ENCODE data around the gene PPP1R13L.

PPP1R13L gene

DNA sequence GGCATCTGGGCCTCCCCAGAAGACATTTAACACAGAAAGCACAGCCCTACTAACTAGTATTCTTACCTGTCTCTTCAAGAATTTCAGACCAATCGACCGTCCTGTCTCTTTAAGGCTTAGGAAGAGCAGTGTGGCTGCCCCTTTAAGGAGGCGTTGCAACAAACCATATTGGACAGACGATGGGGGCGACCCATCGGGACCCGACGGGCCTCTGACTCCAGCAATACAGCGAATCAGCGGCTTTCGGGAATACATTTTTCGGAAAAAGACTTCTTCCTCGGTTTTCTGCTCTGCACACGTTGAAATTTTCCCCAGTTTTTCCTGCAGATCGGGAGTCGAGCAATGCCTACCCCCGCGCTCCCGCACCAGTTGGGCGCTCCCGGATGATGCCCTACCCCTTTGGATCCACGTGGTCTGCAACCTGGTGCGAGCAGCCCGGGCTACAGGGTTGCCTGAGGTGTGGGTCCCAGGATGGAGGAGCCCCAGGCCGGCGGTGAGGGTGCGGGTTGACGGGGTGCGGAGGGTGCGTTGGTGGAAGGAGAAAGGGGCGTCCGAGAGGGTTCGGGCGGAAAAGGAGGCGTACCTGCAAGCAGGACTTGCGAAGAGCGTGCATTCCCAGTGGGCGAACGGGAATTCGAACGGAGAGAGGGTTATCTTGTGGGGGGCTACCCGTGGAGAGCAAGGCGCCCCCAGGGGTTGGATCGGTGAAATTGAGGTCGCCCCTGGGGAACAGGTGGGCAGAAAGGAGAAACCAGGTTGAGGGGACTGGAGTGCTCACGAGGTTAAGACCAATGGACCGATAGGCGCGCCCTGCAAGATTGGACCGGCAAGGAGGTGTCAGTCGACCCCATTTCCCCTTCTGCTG lies 1.6 kb upstream of the PPP1R13L start, which contains the start of gene POLR1G:
Gene POLR1G (plus strand): TSS at position 419 of the 865 bp plus-strand sequence. CDS start 53 bp downstream, at position 472.
- DNase-seq: peak; percentile 71

DNA sequence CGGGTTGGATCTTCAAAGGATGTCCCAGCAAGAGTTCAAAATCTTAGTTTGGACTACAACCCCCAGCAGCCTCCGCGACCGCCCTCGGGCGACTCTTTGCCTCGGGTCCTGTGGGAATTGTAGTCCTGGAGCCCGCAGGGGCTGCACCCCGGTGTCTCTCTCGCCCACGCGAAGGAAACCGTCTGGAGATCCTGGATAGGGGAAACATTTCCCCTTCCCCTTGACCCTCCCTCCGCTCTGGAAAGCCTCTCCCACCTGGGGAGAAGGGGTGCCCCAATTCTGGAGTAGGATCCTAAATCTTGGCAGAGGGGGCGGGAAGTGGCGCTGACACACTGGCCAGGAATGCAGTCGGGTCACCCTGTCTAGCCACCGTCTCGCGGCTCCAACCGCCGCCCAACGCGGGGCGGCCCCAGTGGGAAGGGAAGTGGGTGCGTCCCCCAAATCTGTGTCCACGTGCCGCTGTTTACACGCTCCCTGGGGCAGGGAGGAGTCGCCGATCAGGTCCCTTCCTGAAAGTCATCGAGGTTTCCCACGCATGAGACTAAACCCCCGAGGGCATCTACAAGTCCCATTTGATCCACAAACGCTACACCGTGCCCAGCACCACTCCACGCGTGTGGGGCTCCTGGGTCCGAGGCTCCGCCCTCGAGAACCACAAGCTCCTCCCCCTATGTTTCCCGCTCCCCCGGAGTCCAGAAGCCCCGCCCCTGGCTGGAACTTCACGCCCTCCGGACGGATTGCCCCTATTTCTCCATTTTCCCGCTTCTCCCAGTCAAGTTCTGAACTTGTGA lies 761 bp upstream of the PPP1R13L start:
- DNase-seq: peak; percentile 80

DNA sequence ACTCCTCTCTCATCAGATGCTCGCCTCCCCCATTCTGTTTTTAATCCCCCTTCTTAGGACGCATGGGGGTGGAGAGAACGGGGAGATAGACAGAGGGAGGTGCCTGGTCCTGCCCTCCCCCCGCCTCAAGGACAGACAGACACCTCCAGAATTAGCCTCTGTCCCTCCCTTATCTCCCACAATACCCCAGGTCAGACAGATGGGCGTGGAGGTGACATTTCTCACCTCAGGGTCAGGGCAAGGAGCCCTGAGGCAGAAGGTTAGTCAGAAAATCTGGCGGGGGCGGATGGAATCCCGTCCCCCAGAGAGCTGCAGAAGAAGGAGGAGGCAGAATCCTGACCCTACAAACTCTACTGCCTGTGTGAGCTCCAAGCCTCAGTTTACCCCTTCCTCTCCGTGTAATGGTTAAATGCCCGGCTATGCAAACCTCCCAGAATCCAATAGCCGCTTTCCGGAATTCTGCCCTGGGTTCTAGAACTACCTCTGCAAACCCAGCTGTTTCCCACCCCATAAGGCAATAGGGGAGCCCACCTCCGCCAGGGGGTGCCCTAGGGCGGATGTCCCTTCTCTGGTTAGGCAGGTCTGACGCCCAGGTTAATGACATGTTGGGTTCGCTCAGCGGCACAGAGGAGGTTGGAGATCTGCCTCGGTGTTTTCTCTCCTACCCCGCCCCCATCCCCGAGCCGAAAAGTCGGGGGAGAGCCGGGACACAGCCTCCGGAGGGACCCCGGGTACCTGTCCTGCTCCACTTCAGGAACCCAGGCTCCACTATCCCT lies 900 bp downstream of the PPP1R13L start:
- no peak for DNase-seq

DNA sequence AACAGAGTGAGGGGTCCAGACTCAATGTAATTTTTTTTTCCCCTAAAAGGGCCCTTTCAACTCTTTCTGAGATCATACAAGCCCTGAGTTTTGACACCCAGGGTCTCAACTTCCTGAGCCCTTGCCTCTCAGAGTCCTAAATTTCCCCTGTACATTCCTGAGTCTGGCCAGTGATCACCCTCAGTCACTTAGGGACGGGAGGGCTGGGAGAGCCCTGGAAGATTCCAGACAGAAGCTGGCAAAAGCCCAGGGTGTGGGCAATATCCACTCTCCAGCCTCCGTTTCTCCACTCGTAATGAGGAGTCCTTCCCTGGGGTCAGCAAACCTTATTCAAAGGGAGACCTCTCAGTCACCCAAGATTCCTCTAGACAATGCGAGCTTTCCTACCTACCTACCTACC lies 1.6 kb downstream of the PPP1R13L start:
- DNase-seq: no peak

DNA sequence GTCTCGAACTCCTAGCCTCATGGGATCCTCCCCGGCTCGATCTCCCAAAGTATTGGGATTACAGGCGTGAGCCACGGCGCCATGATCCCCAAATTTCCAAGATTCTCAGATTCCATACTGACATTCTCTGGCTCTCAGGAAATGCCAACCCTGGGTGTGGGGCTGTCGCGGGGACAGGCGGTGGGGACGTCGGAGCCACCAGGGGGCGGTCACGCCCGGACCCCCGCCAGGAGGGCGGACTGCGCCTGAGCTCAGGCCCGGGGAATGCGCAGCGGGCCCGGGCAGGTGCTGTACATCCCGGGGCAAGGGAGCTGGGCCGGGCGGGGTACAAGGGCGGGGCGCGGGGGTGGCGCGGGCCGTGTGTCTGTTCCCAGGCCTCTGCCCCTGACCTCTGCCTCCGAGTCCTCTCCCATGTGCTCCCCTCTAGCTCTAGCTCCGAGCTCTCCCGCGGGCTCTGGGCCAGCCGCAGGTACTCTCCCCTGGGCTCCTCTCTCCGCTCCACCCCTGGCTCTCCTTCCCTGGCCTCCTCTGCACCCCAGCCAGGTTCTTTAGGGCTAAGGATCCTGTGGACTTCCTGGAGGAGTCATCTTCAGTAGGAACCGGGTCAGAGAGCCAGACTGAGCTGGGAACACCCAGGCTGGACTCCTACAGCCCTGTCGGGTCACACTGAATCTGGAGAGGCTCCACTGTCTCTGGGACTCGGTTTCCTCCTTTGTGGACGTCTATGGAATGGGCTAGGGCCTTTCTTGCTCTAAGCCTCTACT lies 2.4 kb downstream of the PPP1R13L start:
- DNase-seq: no peak

DNA sequence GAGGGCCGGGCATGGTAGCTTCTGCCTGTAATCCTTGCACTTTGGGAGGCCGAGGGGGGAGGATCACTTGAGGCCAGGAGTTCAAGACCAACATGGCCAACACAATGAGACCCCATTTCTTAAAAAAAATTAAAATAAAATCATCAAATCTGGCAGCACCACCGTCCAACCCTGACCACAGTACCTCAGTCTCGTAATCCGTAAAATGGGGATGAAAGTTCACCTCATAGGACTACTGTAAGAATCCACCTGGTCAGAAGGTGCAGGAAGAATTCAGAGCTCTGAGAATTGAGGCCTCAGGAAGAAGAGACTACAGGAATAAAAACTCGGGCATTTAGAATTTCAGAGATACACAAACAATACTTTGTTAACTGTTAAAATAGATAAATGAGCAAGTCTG lies 3.1 kb downstream of the PPP1R13L start:
- no peak for DNase-seq

DNA sequence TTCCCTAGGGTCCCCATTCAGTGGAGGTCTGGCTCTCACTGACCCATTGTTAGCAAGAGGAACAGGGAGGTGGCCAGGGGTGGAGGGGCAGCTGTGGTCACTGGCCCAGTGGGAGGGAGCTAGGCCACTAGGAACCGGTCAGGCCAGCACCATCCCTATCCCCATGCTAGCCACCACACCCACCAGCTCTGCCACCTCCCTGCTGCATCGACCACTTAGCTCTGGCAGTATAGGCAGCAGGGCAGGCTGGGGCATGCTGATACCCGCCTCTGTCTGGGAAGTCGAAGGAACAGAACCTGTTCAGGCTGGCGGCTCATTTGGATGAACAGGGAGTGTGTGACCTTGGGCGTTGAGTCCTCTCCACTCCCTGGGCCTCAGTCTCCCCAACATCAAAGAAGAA lies 4.7 kb downstream of the PPP1R13L start:
- DNase-seq: no peak

DNA sequence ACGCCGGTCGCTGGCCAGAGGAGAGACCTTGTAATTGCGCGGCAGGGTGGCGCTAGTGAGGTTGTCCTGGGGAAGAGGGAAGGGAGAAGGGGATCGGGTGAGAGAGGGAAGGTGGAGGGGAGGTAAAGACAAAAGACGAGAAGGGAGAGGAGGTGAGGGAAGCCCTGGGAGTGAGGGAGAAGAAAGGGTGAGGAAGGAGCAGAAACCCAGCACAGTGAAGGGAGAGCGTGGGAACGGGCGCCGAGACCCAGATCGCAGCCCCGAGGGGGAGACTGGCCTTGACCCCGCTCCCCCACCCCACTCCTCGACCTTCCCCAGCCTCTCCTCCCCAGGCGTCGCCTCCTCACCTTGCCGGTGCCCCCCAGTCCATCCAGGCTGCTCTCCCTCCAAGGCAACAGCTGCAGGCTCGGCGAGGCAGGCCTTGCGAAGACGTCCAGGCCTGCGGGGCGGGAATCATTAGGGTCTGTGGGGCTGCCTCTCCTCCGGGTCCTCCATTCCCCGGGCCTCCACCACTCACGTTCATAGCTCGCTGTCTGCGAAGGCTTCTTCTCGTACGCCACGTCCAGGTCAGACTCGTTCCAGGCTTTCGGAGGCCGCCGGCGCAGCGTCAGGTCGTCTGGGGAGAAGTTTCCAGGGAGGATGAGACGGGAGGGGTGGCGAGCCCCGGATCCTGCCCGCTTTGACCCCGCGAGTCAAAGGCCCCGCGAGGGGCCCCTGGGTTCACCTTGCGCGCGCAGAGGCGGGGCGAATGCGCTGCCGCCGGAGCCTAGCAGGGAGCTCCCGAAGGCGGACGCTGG lies 8.8 kb downstream of the PPP1R13L start:
- DNase-seq: no peak

DNA sequence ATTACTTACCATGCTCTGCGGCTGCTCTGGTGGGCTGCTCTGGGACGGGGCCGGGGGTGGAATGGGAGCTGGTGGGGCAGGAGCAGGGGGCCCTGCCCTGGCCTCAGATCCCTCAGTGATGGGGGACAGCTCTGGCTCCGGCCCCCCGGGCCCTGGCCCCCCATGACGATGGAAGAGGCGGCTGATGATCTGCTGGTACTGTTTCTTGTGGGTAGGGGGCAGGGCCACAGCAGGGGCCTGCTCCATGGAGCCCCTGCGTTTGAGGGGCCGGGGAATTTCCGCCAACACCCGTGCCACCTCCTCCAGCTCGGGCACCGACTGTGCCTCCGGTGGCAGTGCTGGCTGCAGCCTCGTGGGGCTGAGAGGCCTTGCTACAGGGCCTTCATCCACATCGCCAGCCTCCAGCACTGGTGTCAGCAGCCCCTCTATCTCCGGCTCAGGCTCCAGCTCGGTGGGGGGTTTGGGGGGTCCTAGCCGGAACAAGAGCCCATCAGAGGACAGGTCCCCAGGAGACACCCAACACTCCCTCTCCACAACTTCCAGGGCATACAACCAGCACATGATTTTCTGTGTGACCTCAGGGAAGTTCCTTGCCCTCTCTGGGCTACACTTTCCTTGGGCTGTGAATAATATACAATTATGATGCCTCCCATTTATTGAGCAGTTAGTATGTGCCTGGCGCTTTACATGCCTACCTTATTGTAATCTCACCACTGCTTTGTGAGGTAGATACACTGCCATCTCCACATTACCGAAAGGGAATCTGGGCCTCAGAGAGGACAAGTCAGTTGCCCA lies 12.8 kb downstream of the PPP1R13L start:
- no peak for DNase-seq

DNA sequence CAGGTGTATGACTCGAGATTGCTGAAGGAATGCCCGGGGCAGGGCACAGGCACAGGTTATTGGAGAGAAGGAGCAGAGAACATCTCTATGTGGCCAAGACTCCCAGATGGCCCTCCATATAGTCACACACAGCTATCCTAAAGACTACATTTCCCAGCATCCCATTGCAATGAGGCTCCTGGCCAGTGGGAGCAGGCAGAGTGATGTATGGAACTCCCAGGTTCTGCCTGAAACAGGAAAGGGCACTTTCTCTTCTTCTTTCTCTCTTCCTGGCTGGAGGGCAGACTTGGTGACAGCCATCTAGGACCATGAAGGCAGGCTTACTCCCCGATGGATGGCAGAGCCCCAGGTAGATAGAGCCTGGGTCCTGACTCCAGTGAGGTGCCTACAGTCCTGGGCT lies 13.5 kb downstream of the PPP1R13L start:
- DNase-seq: no peak

DNA sequence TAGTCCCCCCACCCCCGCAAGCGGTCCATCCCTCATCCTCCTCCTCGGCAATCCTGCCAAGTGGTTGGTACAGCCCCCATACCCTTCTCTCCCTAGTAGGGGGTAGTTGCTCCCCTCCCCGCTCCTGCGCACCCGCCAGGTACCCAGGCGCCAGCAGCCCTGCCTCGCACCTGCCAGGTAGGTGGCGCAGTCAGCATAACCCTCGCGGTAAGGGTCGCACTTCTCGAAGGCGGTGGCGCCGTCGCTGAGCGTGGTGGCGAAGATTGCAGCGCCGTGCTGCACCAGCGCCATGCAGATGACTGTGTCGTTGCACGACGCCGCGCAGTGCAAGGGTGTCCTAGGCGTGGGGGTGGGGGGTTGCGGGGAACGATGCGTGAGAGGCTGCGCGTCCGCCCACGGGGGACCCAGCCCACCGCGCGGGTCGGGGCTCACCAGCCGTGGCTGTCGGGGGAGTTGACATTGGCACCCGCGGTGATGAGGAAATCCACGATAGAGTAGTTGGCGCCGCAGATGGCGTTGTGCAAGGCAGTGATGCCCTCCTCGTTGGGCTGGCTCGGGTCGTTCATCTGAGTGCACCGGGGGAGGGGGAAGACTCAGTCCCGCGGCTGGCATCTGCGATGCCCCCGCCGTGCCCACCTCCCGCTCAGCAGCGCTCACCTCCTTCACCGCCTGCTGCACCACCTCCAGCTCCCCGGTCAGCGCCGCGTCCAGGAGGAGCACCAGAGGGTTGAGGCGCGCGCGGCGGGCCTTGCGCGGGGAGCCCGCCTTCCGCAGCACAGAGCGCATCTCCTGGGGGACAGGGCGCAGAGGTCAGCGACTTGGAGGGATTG lies 19.3 kb downstream of the PPP1R13L start:
- no peak for DNase-seq

DNA sequence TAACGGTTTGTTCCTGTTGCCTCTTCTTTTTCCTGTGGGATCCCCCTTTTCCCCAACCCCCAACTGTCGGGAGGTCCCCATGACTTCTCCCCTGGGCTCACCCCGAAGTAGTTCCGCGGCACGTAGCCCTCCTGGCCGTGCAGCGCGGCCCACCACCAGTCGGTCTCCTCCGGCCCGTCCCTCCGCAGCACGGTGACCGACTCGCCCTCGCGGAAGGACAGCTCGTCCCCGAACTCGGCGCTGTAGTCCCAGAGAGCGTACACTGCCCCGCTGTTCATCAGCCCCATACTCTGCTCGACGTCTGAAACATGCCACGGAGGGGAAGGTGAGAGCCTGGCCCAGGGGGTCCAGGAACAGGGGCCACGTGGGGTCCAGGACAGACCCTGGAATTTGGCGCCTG lies 22.4 kb downstream of the PPP1R13L start:
- no peak for DNase-seq

DNA sequence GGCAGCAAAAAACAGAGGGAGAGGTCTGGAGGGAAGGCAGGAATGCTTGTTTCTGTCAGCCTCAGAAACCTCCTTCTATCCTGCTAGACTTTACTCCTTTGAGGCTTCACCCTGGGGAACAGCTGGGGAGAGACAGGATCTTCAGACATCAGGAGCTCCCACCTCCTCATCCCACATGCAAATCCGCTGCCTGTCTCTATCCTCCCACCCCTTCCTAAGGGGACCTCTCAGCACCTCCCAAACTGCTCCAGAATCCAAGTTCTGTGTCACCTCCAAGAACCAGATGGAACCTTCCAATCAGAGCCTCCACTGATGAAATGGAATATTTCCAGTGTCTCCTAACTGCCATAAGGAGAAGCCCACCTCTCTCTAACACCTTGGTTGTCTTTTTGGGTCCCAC lies 24.8 kb downstream of the PPP1R13L start:
- no peak for DNase-seq

DNA sequence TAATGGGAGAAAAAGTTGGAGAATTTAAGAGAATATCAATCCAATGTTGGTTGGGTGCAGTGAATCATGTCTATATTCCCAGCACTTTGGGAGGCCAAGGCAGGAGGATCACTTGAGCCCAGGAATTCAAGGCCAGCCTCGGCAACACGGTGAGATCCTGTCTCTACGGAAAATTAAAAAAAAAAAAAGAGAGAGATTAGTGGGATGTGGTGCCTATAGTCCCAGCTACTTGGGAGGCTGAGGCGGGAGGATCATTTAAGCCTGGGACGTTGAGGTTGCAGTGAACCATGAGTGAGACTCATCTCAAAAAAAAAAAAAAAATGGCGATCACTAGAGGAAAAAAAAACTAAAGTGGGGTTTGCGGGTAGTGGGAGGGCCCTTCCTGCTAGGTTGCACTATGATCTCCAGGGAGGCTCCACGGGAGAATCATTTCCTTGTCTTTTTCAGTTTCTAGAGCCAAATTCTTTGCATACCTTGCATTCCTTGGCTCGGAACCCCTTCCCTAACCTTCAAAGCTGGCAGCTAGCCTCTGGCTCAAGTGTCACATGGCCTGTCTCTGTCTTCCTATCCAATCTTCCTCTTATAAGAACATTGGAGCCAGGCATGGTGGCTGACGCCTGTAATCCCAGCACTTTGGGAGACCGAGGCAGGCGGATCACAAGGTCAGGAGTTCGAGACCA lies 28.7 kb downstream of the PPP1R13L start:
- no peak for DNase-seq

DNA sequence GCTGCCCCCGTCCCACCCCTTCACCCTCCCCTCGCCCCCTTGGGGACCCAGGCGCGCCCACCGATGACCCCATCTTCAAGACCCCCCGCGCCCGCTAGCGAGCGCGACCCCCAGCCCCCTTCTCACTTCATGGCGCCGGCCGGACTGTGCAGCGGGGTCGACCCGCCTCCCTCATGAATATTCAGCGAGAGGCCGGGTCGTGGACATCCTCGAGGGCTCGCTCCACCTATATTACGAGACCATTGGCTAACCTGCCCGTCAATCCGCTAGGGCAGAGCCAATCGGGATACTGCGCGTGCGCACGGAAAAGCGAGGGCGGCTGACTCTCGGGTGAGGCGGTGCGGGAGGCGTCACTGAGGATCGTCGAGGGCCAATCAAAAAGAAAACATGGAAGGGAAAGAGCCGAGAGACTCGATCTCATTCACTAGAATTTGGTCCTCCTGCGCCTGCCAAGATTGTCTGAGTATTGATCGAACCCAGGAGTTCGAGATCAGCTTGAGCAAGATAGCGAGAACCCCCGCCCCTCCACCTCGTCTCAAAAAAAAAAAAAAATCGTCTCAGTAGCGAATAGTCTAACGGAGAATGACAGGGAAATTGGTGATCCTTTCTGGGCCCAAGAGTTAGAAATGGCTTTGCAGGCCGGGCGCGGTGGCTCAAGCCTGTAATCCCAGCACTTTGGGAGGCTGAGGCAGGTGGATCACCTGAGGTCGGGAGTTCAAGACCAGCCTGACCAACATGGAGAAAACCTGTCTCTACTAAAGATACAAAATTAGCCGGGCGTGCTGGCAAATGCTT lies 34.3 kb downstream of the PPP1R13L start, which contains the start of gene ERCC2:
Gene ERCC2 (minus strand): TSS at position 164 of the 795 bp plus-strand sequence. CDS start 33 bp downstream, at position 131.
- peak; percentile 96 for DNase-seq

DNA sequence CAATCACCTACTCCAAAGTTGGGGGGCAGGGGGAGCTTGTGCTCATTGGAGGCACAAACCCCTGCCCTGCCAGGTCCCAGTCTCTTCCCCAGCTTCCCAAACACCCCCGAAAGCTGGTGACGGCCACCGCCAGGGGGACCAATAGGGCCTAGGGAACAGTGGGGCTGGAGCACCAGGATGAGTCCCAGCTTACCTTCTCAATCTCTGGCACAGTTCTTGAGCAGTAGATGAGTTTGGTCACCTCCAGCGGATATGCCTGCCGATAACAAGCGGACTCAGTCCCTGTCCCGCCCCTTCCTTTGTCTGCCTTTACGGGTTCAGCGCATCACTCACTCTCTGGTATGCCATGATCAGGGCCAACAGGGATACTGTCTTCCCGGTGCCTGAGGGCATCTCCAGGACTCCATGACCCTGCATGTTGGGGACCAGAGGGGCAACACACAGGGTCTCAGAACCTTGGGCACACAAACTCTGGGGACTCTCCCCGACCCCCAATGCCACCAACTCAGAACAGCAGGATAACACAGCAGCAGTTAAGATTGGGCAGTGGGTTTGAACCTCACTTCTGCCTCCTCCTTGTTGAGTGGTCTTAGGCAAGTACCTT lies 36.0 kb downstream of the PPP1R13L start:
- no peak for DNase-seq

DNA sequence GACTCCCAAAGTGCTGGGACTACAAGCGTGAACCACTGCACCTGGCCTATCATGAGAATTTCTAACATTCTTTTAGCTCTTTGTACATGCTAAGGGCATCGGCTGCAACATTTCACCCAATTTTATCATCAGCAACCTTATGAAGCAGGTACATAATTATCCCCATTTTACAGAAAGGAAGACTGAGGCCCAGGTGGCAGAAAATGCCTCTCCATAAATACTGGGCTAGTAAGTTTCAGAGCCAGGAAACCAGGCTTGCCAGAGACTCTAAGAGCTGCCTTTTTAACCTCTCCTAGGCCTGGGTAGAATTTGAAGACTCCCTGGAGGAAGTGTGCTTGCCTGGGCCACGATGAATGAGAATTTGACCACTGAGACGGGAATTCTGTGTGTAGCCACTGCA lies 36.7 kb downstream of the PPP1R13L start:
- no peak for DNase-seq

DNA sequence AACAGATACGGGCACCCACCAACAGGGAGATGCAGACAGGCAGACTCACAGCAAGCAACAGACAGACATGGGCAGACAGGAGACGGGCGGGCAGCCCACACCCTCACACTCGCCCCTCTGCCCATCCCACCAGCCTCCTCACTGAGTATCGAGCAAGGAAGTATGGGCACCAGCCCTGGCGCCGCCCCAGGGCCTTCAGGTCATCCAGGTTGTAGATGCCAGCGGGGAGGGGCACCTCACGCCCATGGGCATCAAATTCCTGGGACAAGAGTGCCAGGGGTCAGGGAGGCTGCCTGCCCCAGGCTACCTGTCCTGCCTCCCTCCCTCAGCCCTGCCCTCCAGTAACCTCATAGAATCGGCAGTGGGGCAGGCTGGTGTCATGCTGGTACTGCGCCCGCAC lies 40.2 kb downstream of the PPP1R13L start:
- no peak for DNase-seq
